GM19023 (cell line): ENCODE results near the gene SYNE1.
"Not testable (repeated sequence)": the region's sequence is repeated elsewhere in the genome, so short reads cannot be mapped to it uniquely, and the experiment has no call there.

Source experiments
- ATAC-seq: cut with Tn5 transposase; IDR thresholded peaks from one replicate; pipeline ENCODE4 v1.9.1; 2021; ENCODE audit warnings: mild to moderate bottlenecking, moderate library complexity; ENCODE audit not compliant: unreplicated experiment

SYNE1 gene

DNA sequence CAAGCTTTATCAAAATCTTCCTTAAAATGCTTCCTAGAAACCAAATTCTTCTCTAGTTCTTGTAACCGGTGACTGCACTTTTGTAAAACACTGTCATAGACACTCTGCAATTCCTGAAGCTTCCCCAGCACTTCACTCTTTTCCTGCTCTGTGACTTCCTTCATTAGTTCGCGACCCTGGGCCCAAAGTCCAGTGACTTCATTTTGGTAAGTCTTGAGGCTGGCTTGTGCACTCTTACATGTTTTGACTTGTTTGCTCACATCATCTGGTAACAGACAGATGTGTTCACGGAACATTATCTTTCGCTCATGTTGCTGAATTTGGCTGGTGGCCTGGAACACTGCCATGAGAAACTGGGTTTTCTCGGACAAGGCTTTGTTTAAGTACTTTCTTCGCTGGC lies 306.2 kb downstream of the SYNE1 start:
- ATAC-seq = no peak

DNA sequence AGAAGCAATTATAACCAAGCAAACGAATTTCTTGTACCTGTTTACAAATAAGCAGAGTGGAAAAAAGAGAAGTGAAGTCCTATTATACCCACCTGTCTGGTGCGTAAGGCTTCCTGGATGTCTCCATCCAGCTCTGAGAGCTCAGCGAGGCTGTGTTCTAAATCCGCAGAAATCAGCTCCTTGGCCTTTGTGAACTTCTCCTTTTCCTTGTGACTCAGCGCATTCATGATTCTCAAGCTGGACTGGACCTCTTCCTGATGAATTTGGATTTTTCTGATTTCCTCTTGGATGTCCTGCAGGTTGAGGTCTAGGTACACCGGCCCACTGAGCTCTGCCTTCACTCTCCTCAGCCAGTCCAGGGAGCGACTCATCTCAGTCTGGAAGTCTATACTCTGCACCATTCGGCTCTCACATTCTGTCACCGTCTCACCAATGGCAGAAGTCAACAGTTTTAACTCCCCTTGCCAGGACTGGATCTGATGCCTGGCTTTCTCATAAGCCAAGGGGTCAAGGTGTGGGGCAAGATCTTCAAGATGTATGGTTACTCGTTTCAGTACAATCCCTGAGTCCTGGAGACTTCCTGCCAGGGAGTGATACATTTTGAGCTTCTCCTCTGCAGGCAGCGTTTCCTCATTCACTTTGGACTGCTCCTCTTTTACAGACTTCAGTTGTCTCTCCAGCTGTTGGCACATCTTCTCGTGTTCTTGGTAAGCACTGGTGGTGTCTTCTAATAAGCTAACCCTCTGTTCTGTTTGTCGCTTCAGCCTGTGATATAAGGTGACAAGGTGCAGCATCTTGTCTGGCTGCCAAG lies 307.3 kb downstream of the SYNE1 start:
- no peak for ATAC-seq

DNA sequence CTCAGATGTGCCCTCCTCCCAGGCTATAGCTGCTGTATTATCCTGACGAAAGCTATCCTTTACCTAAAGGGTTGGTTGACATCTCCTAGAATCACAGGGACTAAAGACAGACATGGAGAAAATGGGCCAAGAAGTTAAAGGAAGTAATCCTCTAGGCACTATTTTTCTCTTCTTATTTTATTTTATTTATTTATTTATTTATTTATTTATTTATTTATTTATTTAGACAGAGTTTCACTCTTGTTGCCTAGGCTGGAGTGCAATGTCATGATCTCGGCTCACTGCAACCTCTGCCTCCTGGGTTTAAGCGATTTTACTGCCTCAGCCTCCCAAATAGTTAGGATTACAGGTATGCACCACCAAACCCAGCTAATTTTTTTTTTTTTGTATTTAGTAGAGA lies 309.0 kb downstream of the SYNE1 start:
- not testable (repeated sequence) for ATAC-seq

DNA sequence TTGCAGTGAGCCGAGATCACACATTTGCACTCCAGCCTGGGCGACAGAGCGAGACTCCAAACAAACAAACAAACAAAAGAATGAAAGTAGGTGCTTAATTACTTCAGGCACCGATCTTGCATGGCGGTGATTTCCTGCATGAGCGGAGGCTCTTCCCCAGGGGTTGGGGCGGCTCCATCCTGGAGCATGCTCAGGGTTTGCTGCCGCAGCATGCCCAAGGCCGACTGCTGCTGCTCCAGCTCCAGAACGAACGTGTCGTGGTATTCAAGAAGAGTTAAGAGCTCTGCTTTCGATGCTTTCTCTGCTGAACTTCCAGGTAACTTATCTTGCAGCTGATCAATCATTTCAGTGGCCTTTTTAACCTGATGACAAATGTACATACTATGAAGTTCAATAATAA lies 313.8 kb downstream of the SYNE1 start:
- no peak for ATAC-seq

DNA sequence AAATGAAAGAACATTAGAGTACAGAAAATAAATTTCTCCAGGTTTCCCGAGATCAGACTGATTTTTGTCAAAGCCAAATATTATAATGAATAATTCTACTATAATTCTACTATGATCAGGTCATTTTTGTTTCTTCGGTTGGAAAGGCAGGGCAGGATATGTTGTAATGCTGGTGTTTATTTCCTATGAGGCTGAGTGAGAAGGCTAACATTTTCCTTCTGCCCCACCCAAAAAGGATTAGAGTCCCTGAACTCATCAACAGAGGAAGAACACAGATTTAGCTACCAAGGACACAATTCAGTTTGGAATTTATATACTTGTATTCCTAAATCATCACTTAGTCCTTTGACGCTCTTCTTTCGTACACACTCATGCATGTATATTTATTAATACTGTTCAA lies 318.9 kb downstream of the SYNE1 start:
- no peak for ATAC-seq

DNA sequence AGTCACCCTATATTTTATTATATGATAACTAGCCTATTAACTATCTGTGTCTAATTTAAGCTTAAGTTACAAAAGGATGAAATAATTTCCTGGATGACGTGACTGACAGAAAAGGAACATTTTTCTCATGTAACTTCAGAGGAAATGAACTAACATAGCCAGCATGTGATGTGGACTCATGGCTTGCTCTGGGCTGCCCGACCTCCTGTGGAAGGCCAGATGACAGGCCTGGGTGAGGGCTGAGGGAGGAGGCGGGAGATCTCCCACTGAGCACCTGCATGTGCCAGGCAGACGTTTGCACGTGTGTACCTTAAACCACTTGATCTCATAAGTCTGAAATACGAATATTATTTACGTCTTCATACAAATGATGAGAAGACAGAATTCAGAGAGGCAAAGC lies 321.1 kb downstream of the SYNE1 start:
- ATAC-seq = no peak

DNA sequence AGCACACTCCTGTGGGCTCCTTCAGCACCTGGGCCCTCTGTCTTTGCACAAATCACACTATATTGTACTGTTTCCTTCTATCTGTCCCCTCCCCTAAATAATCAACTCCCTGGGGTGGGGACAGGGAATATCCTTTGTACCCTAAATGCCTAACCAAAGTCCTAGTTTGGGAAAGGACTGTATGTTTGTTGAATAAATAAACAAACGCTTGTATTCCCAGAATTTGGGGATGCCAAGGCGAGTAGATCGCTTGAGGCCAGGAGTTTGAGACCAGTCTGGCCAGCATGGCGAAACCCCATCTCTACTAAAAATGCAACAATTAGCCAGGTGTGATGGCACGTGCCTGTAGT lies 322.7 kb downstream of the SYNE1 start:
- no peak for ATAC-seq

DNA sequence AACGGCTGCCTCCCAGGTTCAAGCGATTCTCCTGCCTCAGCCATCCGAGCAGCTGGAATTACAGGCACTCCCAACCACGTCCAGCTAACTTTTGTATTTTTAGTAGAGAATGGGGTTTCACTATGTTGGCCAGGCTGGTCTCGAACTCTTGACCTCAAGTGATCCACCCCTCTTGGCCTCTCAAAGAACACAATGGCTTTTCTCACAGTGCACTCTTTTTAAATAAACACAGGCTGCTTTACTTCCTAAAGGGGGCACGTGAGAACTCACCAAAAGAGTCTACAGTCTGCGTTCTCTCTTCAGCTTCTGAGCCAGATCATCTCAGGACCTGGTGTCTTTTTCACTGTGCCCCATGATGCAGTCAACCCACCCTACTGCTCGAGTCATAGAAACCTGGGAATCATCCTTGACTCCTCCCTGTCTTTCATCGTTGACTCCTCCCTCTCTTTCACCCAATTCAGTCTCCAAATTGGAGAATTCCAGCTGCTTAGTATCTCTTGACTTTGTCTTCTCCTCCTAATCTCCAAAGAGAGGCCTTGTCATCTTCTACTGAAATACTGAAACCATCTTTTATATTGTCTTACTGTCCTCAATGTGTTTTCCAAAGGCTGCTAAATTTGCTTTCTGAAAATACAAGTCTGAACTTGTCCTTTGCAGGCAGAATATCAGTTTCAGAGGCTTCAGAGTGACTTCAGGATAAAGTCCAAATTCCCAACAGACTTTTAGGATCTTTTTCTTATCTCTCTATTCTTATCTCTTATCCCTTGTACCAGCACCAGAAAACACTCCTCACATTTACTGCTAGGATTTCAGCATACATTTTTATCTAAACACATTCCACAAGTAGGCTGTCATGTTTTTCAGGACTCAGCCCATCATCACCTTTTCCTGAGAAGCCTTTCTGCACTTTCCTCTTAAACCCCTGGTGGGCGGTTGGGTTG lies 323.4 kb downstream of the SYNE1 start:
- no peak for ATAC-seq

DNA sequence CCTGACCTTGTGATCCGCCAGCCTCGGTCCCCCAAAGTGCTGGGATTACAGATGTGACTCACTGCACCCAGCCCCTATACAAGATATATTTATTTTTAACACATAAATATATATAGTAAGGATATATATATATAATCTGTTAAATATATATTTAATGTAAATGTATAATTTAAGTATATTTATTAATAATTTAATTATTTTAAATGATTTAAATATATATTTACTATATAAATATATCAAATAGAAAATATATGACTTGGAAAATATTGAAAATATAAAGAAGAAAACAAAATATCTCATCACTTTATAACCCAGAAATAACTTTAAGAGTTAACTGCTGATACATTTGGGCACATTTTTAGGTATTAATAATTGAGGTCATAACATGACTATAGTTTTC lies 324.7 kb downstream of the SYNE1 start:
- ATAC-seq = no peak

DNA sequence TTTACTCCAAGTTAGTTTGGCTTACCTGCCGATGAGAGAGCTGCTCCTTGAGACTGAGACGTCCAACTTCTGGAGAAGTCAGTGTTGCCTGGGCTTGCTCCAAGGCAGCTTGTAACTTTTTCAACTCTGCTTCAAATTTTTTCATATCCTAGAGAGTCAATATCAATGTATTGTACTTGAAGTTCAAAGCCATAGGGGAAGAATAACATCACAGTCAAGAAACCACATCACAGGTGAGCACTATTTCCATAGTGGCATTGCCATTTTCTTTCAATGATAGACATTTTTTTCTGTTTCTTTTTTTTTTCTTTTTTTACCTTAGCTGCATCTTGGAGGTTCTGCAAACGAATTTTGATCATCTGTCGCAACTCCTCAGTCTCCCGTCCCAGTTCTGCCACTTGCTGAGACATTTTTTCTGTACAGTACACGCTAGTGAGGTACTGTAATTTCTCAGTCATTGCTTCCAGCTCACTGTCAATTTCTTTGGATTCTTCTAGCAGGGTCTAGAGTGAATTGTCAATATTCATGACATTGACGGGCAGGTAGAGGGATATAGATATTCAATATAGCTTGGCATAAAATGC lies 326.7 kb downstream of the SYNE1 start:
- ATAC-seq = no peak

DNA sequence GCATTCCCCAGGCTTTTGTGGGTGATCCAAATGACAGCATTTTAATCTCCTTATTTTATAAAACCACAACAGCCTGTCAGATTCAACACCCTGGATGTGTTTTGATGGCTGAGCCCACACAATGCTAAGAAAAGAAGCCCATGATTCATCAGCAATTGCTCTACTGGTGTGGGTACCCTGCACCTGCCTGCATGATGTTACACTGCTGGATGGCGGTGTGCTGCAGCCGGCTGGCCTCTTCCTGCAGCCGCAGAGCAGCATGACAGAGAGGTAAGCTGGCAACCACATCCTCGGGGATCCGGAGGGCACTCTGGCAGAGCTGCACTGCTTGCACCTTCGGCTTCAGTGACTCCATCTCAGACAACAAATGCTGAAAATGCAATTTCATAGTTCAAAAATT lies 327.5 kb downstream of the SYNE1 start:
- no peak for ATAC-seq

DNA sequence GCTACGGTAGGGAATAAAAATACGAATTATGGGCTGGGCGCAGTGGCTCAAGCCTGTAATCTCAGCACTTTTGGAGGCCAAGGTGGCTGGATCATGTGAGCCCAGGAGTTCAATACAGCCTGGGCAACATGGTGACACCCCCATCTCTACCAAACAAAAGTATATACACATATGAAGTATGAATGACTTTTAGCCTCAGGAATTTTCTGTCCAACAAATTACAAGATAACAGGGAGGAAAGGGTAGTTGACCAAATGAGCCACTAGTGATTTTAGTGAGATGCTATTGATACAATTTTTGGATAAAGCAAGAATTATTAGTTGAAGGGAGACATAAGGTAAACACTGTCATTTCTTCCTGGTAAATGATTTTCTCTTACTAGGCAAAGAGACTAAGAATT lies 328.2 kb downstream of the SYNE1 start:
- no peak for ATAC-seq

DNA sequence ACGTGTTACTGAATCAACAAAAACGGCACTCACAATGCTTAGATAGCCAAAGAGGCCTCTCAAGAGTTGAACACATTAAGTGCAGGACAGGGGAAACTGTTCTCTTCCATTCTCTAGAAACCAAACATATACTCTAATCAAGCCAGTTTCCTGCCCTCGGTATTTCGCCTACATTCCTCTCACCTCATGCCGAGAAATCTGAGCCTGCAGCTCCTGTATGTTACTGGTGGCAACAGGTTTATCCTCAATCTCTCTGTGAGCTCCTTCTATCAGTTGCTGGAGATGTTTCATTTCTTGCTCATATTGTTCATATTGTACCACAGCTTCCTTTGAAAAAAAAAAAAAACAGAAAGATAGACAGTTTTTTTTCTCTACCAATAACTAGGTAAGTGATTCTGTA lies 328.9 kb downstream of the SYNE1 start:
- no peak for ATAC-seq

DNA sequence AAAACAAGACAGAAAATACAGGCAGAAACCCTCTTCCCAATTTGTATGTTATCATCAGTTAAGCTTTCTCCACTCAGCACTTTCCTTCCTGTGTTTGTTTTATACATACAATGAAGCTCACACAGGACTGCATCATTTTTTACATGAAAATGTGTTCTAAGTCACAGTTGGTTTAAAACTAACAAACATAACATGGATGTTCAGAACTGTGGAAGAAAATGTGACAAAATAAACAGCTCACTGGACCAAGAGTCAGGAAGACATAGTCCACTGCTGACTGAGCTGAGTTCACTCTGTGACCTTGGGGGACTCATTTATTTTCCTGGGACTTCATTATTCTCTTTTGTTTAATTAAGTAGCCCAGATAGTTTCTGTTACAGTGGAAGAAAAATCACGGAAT lies 331.5 kb downstream of the SYNE1 start:
- no peak for ATAC-seq

DNA sequence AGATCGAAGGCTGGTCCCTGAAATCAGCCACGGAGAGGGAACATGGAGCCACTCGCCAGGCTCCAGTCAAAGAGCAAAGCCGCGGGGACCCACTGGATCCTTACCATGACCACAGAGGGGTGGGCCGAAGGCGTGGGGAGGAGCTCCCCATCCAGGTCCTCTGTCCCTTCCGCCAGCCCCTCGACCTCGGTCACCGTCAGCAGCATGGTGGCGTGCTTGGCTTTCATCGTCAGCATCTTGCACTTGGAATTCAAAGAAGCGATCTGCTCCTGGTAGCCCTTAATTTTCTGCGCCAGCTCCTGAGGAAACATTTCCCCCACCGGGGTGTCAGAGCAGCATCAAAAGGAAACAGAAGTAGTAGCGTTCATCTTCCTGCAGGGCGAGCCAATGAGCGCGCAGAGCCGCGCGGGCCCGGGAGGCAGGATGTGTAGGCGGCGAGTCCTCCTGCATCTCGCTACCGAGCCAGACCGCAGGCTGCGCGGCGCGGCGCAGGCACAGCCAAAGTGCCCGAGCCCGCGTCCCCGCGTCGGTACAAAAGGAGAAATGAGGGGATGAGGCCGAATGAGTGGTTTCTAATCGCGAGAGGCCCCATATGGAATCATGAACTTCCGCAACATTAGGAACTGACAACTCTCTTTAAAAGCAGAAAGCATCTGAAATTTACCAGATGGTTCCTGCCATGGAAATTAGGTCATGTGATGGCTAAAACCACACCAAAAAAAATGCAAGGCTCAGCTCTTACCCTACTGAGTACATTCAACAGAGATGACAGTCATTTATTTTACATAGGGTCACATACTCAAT lies 335.2 kb downstream of the SYNE1 start:
- ATAC-seq = peak; percentile 94

DNA sequence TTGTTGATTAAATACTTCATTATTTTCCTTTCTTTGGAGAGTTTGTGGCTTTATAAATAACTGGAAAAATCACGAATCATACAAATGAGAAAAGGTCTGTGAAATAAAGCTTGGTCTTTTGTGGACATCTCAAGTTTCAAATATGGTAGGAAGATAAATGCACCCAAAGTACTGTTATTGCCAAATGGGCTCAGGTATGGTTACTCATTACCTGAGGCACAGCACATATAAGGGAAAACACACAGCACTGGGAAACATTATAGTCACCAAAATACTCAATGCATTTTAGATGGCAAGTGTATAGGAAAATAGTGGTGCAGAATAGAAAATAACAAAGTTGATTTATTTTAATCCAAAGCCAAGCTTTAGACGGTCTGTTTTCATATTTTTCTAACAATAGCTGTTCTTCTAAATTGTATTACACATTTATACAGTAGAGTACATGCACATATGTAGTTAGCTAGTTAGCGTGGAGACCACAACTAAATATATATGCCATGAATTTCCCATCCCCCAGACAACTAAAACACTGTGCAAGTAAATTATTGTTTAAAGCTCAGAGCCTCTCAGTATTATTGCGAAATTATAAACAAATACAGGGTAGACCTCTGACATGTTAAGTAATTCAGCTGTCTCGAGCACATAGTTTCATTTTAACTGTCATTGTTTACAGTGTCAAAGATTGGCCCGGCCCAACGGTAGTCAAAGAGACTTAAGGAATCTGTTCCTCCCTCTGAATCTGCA lies 336.0 kb downstream of the SYNE1 start:
- peak; percentile 34 for ATAC-seq

DNA sequence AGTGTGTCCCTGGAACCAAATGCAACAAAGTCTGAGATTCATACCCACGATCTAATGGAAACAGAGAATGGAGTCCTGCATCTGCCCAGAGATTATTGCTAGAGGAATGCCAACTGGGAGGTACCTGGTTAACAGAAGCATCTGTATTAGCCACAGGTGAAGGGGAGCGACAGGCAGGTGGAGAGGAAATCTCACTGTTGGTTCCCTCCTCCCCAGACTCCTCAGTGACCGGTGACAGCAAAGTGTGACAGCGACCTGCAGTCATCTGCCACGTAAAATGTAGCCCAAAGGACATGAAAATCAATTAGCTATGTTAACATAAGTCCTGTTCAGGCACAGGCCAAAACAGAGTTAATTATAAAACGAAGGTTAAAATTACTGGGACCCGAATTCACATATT lies 336.6 kb downstream of the SYNE1 start:
- ATAC-seq = no peak

DNA sequence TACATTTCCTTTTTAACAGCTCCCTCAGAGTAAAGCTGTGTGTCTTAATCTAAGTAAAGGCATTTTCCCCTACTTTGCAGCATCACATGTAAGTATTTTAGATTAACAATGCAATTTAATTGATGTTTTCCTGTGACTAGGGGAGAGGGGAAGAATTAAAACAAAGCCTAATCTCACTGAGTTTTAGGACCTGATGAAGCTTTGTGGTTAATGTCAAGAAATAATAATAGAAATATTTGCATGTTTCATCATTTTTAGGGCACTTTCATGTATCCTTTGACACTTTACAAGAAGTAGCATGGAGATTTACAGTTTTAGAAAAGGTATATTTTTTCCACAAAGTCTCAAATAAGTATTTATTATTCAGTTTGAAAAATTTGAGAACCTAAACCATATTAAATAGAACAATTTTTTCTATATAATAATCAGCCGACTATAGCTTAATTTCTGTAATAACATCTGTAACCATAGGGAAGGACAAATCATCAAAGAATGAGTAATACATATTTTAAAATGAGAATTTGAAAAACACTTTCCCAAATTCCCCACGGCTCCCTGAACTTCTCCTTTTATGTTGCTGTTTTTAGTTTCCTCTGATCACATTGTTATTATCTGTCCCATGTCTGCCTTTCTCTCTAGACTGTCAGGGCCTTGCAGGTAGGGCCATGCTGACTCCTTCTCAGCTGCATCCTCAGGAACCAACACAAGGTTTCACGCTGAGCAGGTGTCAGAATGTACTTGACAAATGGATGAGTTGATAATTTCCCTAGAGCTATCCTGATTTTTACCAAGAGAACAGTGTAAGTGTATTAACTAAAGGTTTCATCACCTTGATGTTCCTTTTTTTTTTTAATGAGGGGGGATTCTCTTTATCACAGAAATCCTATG lies 338.1 kb downstream of the SYNE1 start:
- ATAC-seq = no peak

DNA sequence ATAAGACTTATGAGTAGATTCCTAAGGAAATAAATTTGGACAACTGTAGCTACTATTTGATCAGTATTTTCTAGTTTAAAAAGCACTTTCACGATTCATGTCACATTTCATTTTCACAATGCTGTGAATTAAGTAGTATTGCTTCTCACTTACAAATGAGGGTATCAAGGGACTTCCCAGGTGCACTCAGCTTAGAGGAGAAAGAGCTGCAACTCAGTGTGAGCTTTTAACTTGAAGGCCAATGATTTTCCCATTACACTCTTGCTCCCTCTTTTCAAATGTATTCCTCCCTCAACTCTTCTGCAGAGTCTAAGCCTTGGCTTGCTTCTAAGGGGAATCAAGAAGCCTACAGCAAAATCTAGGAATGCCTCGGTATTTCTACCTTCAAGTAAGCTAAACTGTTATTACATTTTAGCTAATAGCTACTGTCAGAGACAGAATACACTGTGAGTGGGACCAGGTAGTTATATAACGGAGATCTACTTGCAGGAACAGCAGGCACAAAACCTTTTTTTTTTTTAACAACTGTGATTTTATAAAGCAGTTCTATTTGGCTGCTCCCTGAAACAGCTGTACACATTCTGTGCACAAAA lies 339.0 kb downstream of the SYNE1 start:
- no peak for ATAC-seq
